ENCODE measurements around the gene SLC30A3. TPM values are rescaled to one million over a fixed set of nuclear protein-coding genes. Genes with fewer than 3 reads are reported as not detected.
A peak's percentile ranks its signal among the peaks of the same experiment; 100 is the strongest.

The SLC30A3 gene
- total RNA-seq, 4 donors from 2014 or later, result 0.35 TPM; not detected in 3

DNA sequence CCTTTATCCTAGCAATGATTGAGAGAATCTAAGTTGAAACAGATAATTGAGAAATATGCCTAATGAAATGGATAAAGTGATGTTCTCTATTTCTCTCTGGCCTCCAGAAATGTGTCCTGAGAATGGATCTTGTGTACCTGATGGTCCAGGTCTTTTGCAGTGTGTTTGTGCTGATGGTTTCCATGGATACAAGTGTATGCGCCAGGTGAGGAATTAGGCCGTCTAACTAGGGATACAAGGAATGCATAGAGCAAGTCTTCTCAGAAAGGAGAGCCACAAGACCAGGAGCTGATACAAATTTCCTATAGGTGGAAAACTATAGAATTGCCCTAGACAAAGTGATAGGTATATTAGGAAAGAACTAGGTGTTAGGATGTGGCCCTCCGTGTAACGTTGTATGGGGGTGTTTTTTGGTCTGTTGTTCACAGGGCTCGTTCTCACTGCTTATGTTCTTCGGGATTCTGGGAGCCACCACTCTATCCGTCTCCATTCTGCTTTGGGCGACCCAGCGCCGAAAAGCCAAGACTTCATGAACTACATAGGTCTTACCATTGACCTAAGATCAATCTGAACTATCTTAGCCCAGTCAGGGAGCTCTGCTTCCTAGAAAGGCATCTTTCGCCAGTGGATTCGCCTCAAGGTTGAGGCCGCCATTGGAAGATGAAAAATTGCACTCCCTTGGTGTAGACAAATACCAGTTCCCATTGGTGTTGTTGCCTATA, 46.3 kb downstream of the SLC30A3 start:
- DNase-seq, result no peak
- H3K4me3 ChIP-seq, result peak overlapping the region; percentile 63 to 76 (median 64)
- H3K27me3 ChIP-seq, result no peaks in the 10 kb centered on the region
- H3K9me3 ChIP-seq, result no peaks in the 10 kb centered on the region
- peaks cover 0 to 7% (median 0%) of the 10 kb centered on the region in 3 donors for H3K36me3 ChIP-seq
- TF ChIP-seq POLR2A (IDR thresholded peaks at IDR 0.05), result no peak
- TF ChIP-seq, protein P1, sequence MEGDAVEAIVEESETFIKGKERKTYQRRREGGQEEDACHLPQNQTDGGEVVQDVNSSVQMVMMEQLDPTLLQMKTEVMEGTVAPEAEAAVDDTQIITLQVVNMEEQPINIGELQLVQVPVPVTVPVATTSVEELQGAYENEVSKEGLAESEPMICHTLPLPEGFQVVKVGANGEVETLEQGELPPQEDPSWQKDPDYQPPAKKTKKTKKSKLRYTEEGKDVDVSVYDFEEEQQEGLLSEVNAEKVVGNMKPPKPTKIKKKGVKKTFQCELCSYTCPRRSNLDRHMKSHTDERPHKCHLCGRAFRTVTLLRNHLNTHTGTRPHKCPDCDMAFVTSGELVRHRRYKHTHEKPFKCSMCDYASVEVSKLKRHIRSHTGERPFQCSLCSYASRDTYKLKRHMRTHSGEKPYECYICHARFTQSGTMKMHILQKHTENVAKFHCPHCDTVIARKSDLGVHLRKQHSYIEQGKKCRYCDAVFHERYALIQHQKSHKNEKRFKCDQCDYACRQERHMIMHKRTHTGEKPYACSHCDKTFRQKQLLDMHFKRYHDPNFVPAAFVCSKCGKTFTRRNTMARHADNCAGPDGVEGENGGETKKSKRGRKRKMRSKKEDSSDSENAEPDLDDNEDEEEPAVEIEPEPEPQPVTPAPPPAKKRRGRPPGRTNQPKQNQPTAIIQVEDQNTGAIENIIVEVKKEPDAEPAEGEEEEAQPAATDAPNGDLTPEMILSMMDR (IDR thresholded peaks at IDR 0.05), result no peak
- peaks cover 0 to 28% (median 11%) of the 10 kb centered on the region in 4 donors for H3K4me1 ChIP-seq
- H3K27ac ChIP-seq, result peak overlapping the region; percentile 48 to 83 (median 54)

DNA sequence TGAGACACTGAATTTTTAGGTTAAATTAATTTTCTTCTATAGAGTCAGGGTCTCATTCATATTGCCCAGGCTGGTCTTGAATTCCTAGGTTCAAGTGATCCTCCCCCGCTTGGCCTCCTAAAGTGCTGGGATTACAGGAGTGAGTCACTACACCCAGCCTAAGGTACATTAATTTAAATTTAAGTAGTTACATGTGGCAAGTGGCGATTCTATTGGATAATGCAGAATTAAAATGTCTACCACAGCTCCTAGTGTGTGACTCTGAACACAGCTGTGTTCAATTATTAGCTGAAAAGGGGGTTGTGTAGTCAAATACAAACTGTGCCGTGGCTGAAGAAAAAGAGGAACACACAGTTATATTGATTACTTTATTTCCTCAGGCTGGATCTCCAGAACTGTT, 47.9 kb downstream of the SLC30A3 start:
- DNase-seq, result no peak
- Histone ChIP-seq H3K36me3 (no peaks in the 10 kb centered on the region), H3K27me3 (no peaks in the 10 kb centered on the region), H3K4me3 (no peak overlapping the region), H3K27ac (no peak overlapping the region), H3K4me1 (peaks cover 0 to 37% (median 12%) of the 10 kb centered on the region in 4 donors), H3K9me3 (no peaks in the 10 kb centered on the region)
- TF ChIP-seq, protein P1 (IDR thresholded peaks at IDR 0.05), result no peak
- TF ChIP-seq POLR2A (IDR thresholded peaks at IDR 0.05), result no peak

DNA sequence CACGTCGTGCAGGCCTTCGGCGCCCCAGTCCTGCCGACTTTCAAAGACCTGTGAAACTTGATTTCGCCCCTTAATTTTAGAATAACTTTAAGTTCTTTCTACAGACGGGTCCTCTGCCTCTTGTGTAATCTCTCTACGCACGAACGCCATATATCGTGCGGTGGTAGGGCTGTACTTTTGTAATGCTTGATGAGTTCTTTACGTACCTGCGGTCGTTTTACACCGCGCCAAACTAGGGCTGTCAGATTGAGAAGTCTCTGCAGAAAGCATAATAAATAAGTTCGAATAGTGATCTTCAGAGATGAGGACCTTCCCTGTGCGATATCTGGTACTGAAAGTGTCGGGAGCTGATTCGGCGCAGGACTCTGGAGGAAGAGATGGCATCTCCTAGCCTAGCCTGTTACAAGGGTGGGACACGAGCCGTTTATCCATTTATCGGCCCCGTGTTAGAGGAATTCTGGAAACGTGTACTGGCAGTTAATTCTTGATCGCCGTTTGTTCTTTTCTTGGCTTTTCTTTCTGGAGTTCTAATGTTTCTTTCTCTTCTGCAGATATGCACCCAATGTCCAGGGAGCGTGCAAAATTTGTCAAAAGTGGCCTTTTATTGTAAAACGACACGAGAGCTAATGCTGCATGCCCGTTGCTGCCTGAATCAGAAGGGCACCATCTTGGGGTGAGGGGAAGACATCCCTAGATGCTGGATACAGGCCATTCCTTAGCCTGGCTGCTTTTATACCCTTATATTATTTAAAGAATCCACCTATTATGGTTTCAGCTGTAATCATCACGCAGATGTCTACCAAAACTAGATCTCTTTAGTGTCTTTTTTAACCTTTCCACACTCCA, 50.0 kb downstream of the SLC30A3 start:
- H3K27me3 ChIP-seq, result no peaks in the 10 kb centered on the region
- peak overlapping the region; percentile 63 to 88 (median 82) for H3K4me3 ChIP-seq
- no peak for TF ChIP-seq POLR2A (IDR thresholded peaks at IDR 0.05)
- TF ChIP-seq, protein P1 (IDR thresholded peaks at IDR 0.05), result no peak
- peak in 1 of 3 donors; percentile 37 for DNase-seq
- peak overlapping the region; percentile 95 to 98 (median 96) for H3K27ac ChIP-seq
- peaks cover 0 to 5% (median 0%) of the 10 kb centered on the region in 3 donors for H3K36me3 ChIP-seq
- no peaks in the 10 kb centered on the region for H3K9me3 ChIP-seq
- H3K4me1 ChIP-seq, result peaks cover 0 to 28% (median 7%) of the 10 kb centered on the region in 4 donors

DNA sequence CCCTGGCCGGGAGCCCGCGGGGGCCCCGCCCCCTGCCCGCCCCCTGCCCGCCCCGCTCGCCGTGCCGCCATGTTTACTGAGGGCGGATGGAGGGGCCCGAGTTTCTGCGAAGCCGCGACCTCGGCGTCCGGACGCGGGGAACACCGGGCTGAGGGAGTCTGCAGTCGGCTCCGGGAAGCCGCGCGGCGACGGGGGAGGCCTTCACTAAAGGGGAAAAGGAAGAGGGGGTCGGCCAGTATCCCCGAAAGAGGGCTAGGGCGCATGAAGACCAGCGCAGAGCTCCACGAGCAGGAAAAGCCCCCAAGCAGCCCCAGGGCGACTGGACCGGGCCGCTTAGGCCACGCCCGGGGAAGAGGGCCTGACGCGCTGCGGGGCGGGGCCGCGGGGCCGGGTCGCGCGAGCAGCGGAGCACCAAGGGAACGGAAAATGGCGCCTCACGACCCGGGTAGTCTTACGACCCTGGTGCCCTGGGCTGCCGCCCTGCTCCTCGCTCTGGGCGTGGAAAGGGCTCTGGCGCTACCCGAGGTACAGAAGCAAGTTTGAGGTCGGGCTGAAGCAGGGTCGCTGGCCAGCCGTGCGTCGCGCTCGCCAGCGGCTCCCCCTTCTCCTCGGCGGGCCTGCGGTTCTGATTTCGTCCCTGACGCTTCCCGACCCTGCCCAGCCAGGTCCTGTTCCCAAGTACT, 50.8 kb downstream of the SLC30A3 start, which contains the start of the genes ATRAID and SLC5A6:
ATRAID (plus strand) TSS at position 99 of the 683 bp plus-strand sequence; CDS start at position 427, 328 bp downstream.
SLC5A6 (minus strand) TSS at position 326 of the 683 bp plus-strand sequence. CDS start 4,618 bp downstream, outside the sequence.
- Histone ChIP-seq H3K4me1 (peaks cover 0 to 24% (median 6%) of the 10 kb centered on the region in 4 donors), H3K4me3 (peak within 1 kb of the TSS; percentile 63 to 88 (median 82)), H3K27ac (peak within 1 kb of the TSS; percentile 95 to 98 (median 96)), H3K9me3 (no peaks in the 10 kb centered on the region), H3K27me3 (no peaks in the 10 kb centered on the region), H3K36me3 (peaks cover 0 to 13% (median 0%) of the 10 kb centered on the region in 3 donors)
- peak; percentile 81 to 94 (median 94) for DNase-seq
- peak; percentile 87 to 93 for TF ChIP-seq POLR2A (IDR thresholded peaks at IDR 0.05)
- TF ChIP-seq, protein P1 (IDR thresholded peaks at IDR 0.05), result no peak

All from Peyer's patch (tissue), 4 donors.